NCI-H524 (cell line): ENCODE data around the gene LDLRAP1.
"Not testable (repeated sequence)": the region's sequence is repeated elsewhere in the genome, so short reads cannot be mapped to it uniquely, and the experiment has no call there.

Experiments
- DNase-seq, 2 experiments: peaks; one replicate each; lab custom pipeline; 2025; lab: John Stamatoyannopoulos, UW

LDLRAP1 gene

GRCh38 chr1:25577134-25577920, 33.9 kb downstream of the LDLRAP1 start:
- no peak for DNase-seq

GRCh38 chr1:25579292-25580252, 36.2 kb downstream of the LDLRAP1 start:
- DNase-seq, result peak; percentile 57 to 74

- DNase-seq, result peak in 1 of 2 experiments; percentile 31
These were observed 37.5 kb downstream of the LDLRAP1 start for GRCh38 chr1:25580927-25581326.

- DNase-seq, result no peak
These were observed 38.4 kb downstream of the LDLRAP1 start for GRCh38 chr1:25581764-25582163.

- DNase-seq, result no peak
These were observed 40.3 kb downstream of the LDLRAP1 start for GRCh38 chr1:25583519-25584370.

GRCh38 chr1:25586181-25586588, 42.8 kb downstream of the LDLRAP1 start:
- no peak for DNase-seq

- no peak for DNase-seq
These were observed 43.9 kb downstream of the LDLRAP1 start for GRCh38 chr1:25587290-25587689.

- DNase-seq, result not testable (repeated sequence)
These were observed 44.8 kb downstream of the LDLRAP1 start for GRCh38 chr1:25588224-25588623.

- DNase-seq, result not testable (repeated sequence)
These were observed 45.4 kb downstream of the LDLRAP1 start for GRCh38 chr1:25588786-25589185.

GRCh38 chr1:25590096-25590824, 46.9 kb downstream of the LDLRAP1 start:
- no peak for DNase-seq

- no peak for DNase-seq
These were observed 50.5 kb downstream of the LDLRAP1 start for GRCh38 chr1:25593861-25594260.

GRCh38 chr1:25594971-25595370, 51.6 kb downstream of the LDLRAP1 start:
- DNase-seq, result peak; percentile 41 to 54

GRCh38 chr1:25596641-25597040, 53.2 kb downstream of the LDLRAP1 start:
- not testable (repeated sequence) for DNase-seq

GRCh38 chr1:25598879-25599278, 55.5 kb downstream of the LDLRAP1 start:
- DNase-seq, result no peak

GRCh38 chr1:25599969-25600610, 56.7 kb downstream of the LDLRAP1 start:
- no peak for DNase-seq

- DNase-seq, result not testable (repeated sequence)
These were observed 57.7 kb downstream of the LDLRAP1 start for GRCh38 chr1:25600971-25601699.

GRCh38 chr1:25603779-25604538, 60.6 kb downstream of the LDLRAP1 start:
- DNase-seq, result not testable (repeated sequence)

GRCh38 chr1:25607123-25607522, 63.7 kb downstream of the LDLRAP1 start:
- DNase-seq, result no peak
